ENCODE measurements around the gene ALAS1.
A peak's percentile ranks its signal among the peaks of the same experiment; 100 is the strongest.

GRCh38 chr3:52231502-52232278, 33.7 kb downstream of the ALAS1 start:
- TF ChIP-seq CTCF (IDR thresholded peaks at IDR 0.05; ENCODE audit: low read depth, low read length) (peak; percentile 95), EZH2phosphoT487 (IDR thresholded peaks at IDR 0.05; ENCODE audit: low read depth) (no peak)
